ENCODE data around the gene HEATR3. TPM values are rescaled to one million over a fixed set of nuclear protein-coding genes. Genes with fewer than 3 reads are reported as not detected.
A peak's percentile ranks its signal among the peaks of the same experiment; 100 is the strongest.
"Not testable (repeated sequence)": the region's sequence is repeated elsewhere in the genome, so short reads cannot be mapped to it uniquely, and the experiment has no call there.

Gene HEATR3
- total RNA-seq, 2 donors from 2014 or later = 11.5 to 13.1 TPM

DNA sequence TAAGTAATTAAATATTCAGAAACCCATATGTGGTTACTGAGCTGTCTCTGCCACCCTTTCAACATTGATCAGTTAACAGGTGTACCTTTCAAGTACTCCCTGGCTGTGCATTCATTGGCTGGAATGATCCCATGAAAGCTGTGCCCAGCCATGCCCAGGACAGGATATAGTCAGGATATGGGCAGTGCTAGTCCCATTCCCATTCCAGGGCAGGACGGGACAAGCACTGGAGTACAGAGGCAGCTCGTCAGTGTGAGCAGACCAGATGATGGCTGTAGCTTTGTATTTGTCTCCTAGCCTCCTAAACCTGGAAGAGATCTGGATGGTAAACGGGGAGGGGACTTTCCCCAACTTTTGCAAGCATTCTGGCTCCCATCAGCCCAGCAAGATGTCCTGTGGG is 22.5 kb downstream of the HEATR3 start:
- no peak for DNase-seq
- intact Hi-C loops (cut with DNase I) = no loop called here
- no peak for ATAC-seq

DNA sequence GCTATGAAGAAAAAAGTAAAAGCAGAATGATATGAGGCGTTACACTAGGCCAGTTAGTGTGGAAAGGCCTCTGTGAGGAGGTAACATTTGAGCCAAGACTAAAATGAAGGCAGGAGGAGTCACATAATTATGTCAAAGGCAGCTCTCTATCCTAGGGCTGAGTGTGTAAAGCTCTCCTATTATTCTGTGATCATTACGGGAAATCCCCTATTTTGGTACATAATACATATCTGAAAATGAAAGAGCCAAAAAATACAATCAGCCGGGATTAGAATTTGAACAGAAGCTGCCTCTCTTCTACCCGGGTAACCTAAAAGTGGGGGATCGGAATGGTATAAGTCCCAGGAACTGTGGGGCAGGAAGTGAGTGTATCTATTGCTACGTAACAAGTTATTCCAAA is 27.1 kb downstream of the HEATR3 start:
- intact Hi-C loops (cut with DNase I) = no loop called here
- DNase-seq = no peak
- ATAC-seq = no peak

GRCh38 chr16:50093607-50094539 is 28.1 kb downstream of the HEATR3 start:
- DNase-seq = peak; percentile 73
- peak; percentile 78 to 86 for ATAC-seq
- intact Hi-C loops (cut with DNase I) = no loop called here

GRCh38 chr16:50096791-50097190 is 31.0 kb downstream of the HEATR3 start:
- DNase-seq (no peak), ATAC-seq (no peak)
- intact Hi-C loops (cut with DNase I) = no loop called here

- no peak for DNase-seq
- ATAC-seq = no peak
- intact Hi-C loops (cut with DNase I) = no loop called here
Measured at GRCh38 chr16:50099957-50100648, 34.3 kb downstream of the HEATR3 start.

DNA sequence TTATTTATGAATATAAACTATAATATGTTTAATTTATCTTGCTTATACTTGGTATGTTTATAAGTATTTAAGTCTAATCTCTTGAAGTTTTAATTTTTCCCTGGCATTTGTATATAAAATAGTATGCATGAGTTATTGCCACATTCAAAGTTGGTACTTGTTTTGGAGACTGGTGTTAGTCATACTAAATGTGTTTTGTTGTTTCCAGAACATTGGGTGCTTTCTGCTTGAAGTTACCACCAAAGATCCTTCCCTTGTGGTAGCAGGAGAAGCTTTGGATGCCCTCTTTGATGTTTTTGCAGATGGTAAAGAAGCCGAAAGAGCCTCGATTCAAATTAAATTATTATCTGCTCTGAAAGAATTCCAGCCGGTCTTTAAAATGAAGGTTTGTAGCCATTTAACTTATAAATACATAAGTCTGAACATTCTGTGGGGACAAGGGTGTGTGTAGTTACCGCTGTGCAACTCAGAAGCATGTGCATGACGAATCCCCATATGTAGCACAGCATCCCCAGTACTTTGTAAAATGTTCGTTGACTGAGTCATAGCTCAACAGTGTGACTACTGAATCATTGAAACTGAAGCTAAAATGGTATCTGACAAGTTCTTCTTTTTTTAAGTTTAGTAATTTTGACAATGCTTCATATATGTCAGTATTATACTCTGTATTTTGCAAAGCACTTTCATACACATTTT is 36.4 kb downstream of the HEATR3 start:
- intact Hi-C loops (cut with DNase I) = no loop called here
- ATAC-seq (no peak), DNase-seq (no peak)

- DNase-seq (no peak), ATAC-seq (no peak)
- intact Hi-C loops (cut with DNase I) = no loop called here
Measured at GRCh38 chr16:50103764-50104163, 38.0 kb downstream of the HEATR3 start.

- intact Hi-C loops (cut with DNase I) = no loop called here
- no peak for DNase-seq
- no peak for ATAC-seq
Measured at GRCh38 chr16:50114357-50115129, 48.8 kb downstream of the HEATR3 start.

GRCh38 chr16:50120711-50121110 is 54.9 kb downstream of the HEATR3 start:
- DNase-seq (no peak), ATAC-seq (no peak)
- intact Hi-C loops (cut with DNase I) = no loop called here

GRCh38 chr16:50121278-50121677 is 55.5 kb downstream of the HEATR3 start:
- ATAC-seq (no peak), DNase-seq (no peak)
- intact Hi-C loops (cut with DNase I) = no loop called here

GRCh38 chr16:50121721-50122445 is 56.1 kb downstream of the HEATR3 start:
- no peak for DNase-seq
- ATAC-seq = no peak
- intact Hi-C loops (cut with DNase I) = no loop called here

- intact Hi-C loops (cut with DNase I) = no loop called here
- ATAC-seq (no peak), DNase-seq (no peak)
Measured at GRCh38 chr16:50123417-50123816, 57.6 kb downstream of the HEATR3 start.

DNA sequence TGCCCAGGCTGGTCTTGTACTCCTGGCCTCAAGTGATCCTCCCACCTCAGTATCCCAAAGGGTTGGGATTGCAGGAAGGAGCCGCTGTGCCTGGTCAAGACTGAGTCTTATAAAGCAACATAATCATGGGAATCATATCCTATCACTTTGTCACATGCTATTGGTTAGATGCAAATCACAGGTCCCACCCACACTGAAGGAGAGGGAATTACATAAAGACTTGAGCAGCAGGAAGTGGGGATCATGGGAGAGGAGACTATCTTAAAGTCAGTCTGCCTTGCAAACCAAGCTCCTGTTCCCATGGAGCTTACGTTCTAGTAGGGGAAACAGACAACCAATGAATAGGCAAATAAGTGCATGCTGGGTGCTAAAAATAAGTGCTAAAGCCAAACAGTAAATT is 59.0 kb downstream of the HEATR3 start:
- DNase-seq (no peak), ATAC-seq (no peak)
- intact Hi-C loops (cut with DNase I) = no loop called here

GRCh38 chr16:50126183-50126582 is 60.4 kb downstream of the HEATR3 start:
- intact Hi-C loops (cut with DNase I) = no loop called here
- DNase-seq (no peak), ATAC-seq (no peak)

DNA sequence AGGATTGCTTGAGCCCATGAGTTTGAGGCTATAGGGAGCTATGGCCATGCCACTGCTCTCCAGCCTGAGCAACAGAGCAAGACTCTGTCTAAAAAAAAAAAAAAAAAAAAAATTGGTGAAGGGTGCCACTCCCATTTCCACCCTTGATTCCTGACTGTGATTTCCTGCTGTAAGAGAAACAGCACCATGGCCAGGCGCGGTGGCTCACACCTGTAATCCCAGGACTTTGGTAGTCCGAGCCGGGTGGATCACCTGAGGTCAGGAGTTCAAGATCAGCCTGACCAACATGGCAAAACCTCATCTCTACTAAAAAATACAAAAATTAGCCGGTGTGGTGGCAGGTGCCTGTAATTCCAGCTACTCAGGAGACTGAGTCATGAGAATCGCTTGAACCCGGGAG is 66.8 kb downstream of the HEATR3 start:
- intact Hi-C loops (cut with DNase I); DNase-seq; ATAC-seq: not testable (repeated sequence)

- intact Hi-C loops (cut with DNase I) = no loop called here
- ATAC-seq (no peak), DNase-seq (no peak)
Measured at GRCh38 chr16:50133214-50133613, 67.4 kb downstream of the HEATR3 start.

GRCh38 chr16:50136399-50136798 is 70.6 kb downstream of the HEATR3 start:
- DNase-seq = no peak
- intact Hi-C loops (cut with DNase I) = no loop called here
- ATAC-seq = no peak

DNA sequence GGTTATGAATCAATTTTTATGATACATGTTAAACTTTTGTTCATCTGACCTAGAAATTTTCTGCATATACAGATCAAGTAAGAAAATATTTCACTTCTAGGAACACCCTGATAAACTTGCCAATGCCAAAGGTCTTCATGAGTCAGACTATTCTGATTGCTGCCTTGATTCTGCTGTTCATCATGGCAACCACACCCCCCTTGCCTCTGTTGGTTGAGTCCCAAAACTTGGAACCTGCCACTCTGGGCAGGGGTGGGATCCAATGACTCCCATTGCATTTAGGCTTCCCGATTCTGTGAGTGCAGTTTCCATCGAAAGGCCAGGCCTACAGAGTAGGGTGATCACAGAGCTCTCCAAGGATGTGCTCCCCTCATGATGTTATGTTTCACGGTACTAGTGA is 71.5 kb downstream of the HEATR3 start:
- ATAC-seq (no peak), DNase-seq (no peak)
- intact Hi-C loops (cut with DNase I) = no loop called here

DNA sequence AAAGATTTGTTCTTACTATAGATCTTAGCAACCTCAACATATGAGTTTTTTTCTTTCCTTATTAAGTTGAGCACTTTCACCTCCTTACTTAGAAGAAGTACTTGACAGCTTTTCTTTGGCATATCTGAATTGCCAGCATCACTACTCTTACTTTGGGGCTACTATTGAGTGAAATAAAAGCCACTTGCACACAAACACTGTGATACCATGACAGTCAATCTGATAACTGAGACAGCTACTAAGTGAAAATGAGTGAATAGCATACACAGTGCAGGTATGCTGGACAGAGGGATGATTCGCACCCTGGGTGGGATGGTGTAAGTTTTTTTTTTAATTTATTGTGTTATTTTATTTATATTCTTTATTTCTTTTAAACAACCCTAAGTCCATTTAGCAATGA is 73.8 kb downstream of the HEATR3 start:
- no peak for ATAC-seq
- intact Hi-C loops (cut with DNase I) = no loop called here
- DNase-seq = no peak

Data from left cardiac atrium (tissue), 4 donors.